HCT116 (cell line): ENCODE measurements around the gene DIS3L. TPM values are rescaled to one million over a fixed set of nuclear protein-coding genes. Genes with fewer than 3 reads are reported as not detected.

Source experiments
- ATAC-seq: fragments of 200-7000 bp; cut with Tn5 transposase; 2 replicates; pipeline ENCODE4 v1.9.1; 2020; ENCODE audit warnings: mild to moderate bottlenecking, moderate library complexity
- BruUV-seq: library from RNA; stranded (reverse); fragments of 400-500 nt; replicated peaks from 2 replicates; lab custom pipeline; 2021; lab: Mats Ljungman, UMichigan
- CTCF ChIA-PET: fragments of 300-600 bp; sonication (Branson Sonifier 250); formaldehyde crosslinking; loops from one replicate; lab custom pipeline; 2021; ENCODE audit warnings: antibody characterized with exemption; lab: Charles Lee
- POLR2A ChIA-PET: fragments of 300-600, 350-600 bp; sonication (Branson Sonifier 250); formaldehyde crosslinking; loops from one replicate; lab custom pipeline; 2021; ENCODE audit warnings: antibody characterized with exemption; lab: Charles Lee
- RAD21 ChIA-PET, 2 experiments: fragments of 300-600 bp; sonication (Branson Sonifier 250); formaldehyde crosslinking; loops; one replicate each; lab custom pipeline; 2023; ENCODE audit warnings: low total read pairs in 2 of 2; ENCODE audit not compliant: uncharacterized antibody in 2 of 2, unreplicated experiment in 2 of 2, low non-redundant PET in 1 of 2; lab: Charles Lee
- DNase-seq: peaks from one replicate; pipeline ENCODE4 v3.0.0-alpha.2; 2010; ENCODE audit warnings: low read depth, low spot score
- H2AFZ ChIP-seq: fragments of 200-600 bp; shearing (Covaris generic), sonication (generic); 2 replicates; pipeline ENCODE4 v1.6.1; 2017; ENCODE audit warnings: low read depth, mixed run types, mixed read lengths, antibody characterized with exemption, low read length; ENCODE audit not compliant: poor library complexity, severe bottlenecking
- H3K27ac ChIP-seq: 2 replicates; pipeline ENCODE4 v1.5.1; 2012; ENCODE audit warnings: low read depth, low read length
- H3K27me3 ChIP-seq: fragments of 200-600 bp; sonication (generic); 2 replicates; pipeline ENCODE4 v1.6.1; 2016; ENCODE audit warnings: mixed run types, low read length, mixed read lengths; ENCODE audit not compliant: insufficient read depth
- H3K36me3 ChIP-seq, 2 experiments: fragments of 200-500 bp in 1 of 2; fragments of 200-600 bp in 1 of 2; sonication (Bioruptor generic) in 1 of 2; sonication (generic) in 1 of 2; 2 replicates each; pipeline versions ENCODE4 v1.5.1 to v1.6.1; 2014 to 2016; ENCODE audit warnings: low read length in 2 of 2, inconsistent platforms in 1 of 2, mixed read lengths in 1 of 2, mixed run types in 1 of 2; ENCODE audit not compliant: insufficient read depth in 2 of 2, control insufficient read depth in 1 of 2
- H3K4me1 ChIP-seq, 2 experiments: fragments of 200-600 bp in 1 of 2; sonication (generic) in 1 of 2; 2 replicates each; pipeline versions ENCODE4 v1.5.1 to v1.6.1; 2012 to 2017; ENCODE audit warnings: low read length in 2 of 2, inconsistent platforms in 1 of 2, mild to moderate bottlenecking in 1 of 2, mixed read lengths in 1 of 2, mixed run types in 1 of 2, moderate library complexity in 1 of 2; ENCODE audit not compliant: insufficient read depth in 2 of 2, control insufficient read depth in 1 of 2
- H3K4me2 ChIP-seq: fragments of 200-600 bp; sonication (generic); 2 replicates; pipeline ENCODE4 v1.6.1; 2017; ENCODE audit warnings: mixed run types, low read length, mixed read lengths
- H3K4me3 ChIP-seq, 2 experiments: fragments of 200-600 bp in 1 of 2; sonication (generic) in 1 of 2; replicated peaks in 1 of 2; 2 replicates each; pipeline ENCODE4 v1.5.1; 2011 to 2016; ENCODE audit warnings: low read length in 2 of 2, control low read depth in 1 of 2, low read depth in 1 of 2, mild to moderate bottlenecking in 1 of 2, mixed read lengths in 1 of 2, mixed run types in 1 of 2
- H3K79me2 ChIP-seq: fragments of 200-600 bp; sonication (generic); 2 replicates; pipeline ENCODE4 v1.6.1; 2017; ENCODE audit warnings: mild to moderate bottlenecking, mixed run types, low read length, moderate library complexity, mixed read lengths; ENCODE audit not compliant: insufficient read depth
- H3K9ac ChIP-seq: fragments of 200-600 bp; sonication (generic); 2 replicates; pipeline ENCODE4 v1.6.1; 2016; ENCODE audit warnings: low read length, mixed read lengths
- H3K9me2 ChIP-seq: fragments of 200-600 bp; sonication (generic), shearing (Covaris generic); 2 replicates; pipeline ENCODE4 v1.6.1; 2017; ENCODE audit warnings: mixed run types, mild to moderate bottlenecking, moderate library complexity; ENCODE audit not compliant: insufficient read depth
- H3K9me3 ChIP-seq, 2 experiments: fragments of 200-500 bp in 1 of 2; fragments of 200-600 bp in 1 of 2; sonication (Bioruptor generic) in 1 of 2; sonication (generic) in 1 of 2; 2 replicates each; pipeline ENCODE4 v1.6.1; 2014 to 2017; ENCODE audit warnings: low read length in 2 of 2, mixed read lengths in 2 of 2, inconsistent platforms in 1 of 2, low read depth in 1 of 2, mild to moderate bottlenecking in 1 of 2, mixed run types in 1 of 2, moderate library complexity in 1 of 2; ENCODE audit not compliant: control insufficient read depth in 1 of 2, insufficient read depth in 1 of 2
- H4K20me1 ChIP-seq: fragments of 200-600 bp; sonication (generic), shearing (Covaris generic); 2 replicates; pipeline ENCODE4 v1.6.1; 2017; ENCODE audit warnings: mixed run types, mild to moderate bottlenecking, moderate library complexity; ENCODE audit not compliant: insufficient read depth
- CEBPB ChIP-seq: IDR thresholded peaks from 2 replicates; pipeline ENCODE4 v1.6.1; 2012; ENCODE audit warnings: low read depth
- EGR1 ChIP-seq: IDR thresholded peaks from 2 replicates; pipeline ENCODE4 v1.6.1; 2012; ENCODE audit warnings: low read depth
- EZH2phosphoT487 ChIP-seq: fragments of 200-600 bp; IDR thresholded peaks from 2 replicates; pipeline ENCODE4 v1.6.1; 2018; ENCODE audit warnings: antibody characterized with exemption, borderline replicate concordance
- JUND ChIP-seq: IDR thresholded peaks from 2 replicates; pipeline ENCODE4 v1.6.1; 2012
- RAD21 ChIP-seq: IDR thresholded peaks from 2 replicates; pipeline ENCODE4 v1.6.1; 2012; ENCODE audit warnings: low read depth, mild to moderate bottlenecking
- TCF7L2 ChIP-seq: IDR thresholded peaks from 2 replicates; pipeline ENCODE4 v1.7.0; 2011; ENCODE audit warnings: borderline replicate concordance, inconsistent platforms; ENCODE audit not compliant: insufficient read depth, insufficient read length; ENCODE audit errors: extremely low read depth
- YY1 ChIP-seq: IDR thresholded peaks from 2 replicates; pipeline ENCODE4 v1.6.1; 2011; ENCODE audit warnings: low read length, low read depth, moderate library complexity, mild to moderate bottlenecking; ENCODE audit not compliant: insufficient replicate concordance; ENCODE audit errors: extremely low read depth
- ZFX ChIP-seq: fragments of 450-650 bp; IDR thresholded peaks from 2 replicates; pipeline ENCODE4 v1.6.1; 2017
- ZNF274 ChIP-seq: fragments of 200-500 bp; sonication (Bioruptor generic); IDR thresholded peaks from 2 replicates; pipeline ENCODE4 v1.6.1; 2014; ENCODE audit warnings: mild to moderate bottlenecking, low read depth, low read length, inconsistent platforms
- intact Hi-C: fragments of 100-400 bp; cut with micrococcal nuclease; formaldehyde crosslinking; loops from 2 replicates; pipeline ENCODE4 v1.10.0; 2022
- total RNA-seq: library from RNA; stranded (reverse); gene quantifications from one replicate; pipeline ENCODE4 v1.2.1, GENCODE V29; 2021; ENCODE audit not compliant: unreplicated experiment
- TF ChIP-seq, protein P1 (sequence below): IDR thresholded peaks from 2 replicates; pipeline ENCODE4 v1.6.1; 2012
- TF ChIP-seq, protein P2 (sequence below): IDR thresholded peaks from 2 replicates; pipeline ENCODE4 v1.6.1; 2012
- TF ChIP-seq, protein P3 (sequence below), 3 experiments: fragments of 200-600 bp in 1 of 3; sonication (generic) in 1 of 3; IDR thresholded peaks in 2 of 3; conservative IDR thresholded peaks in 1 of 3; 2 replicates each; pipeline ENCODE4 v1.5.1; 2012 to 2017; ENCODE audit warnings: low read depth in 2 of 3, low read length in 2 of 3, antibody characterized with exemption in 1 of 3, borderline replicate concordance in 1 of 3, control low read depth in 1 of 3, mild to moderate bottlenecking in 1 of 3, mixed read lengths in 1 of 3, mixed run types in 1 of 3, moderate library complexity in 1 of 3; ENCODE audit not compliant: insufficient read depth in 1 of 3

Gene DIS3L
- total RNA-seq, 1 experiment from 2014 or later, result 32.2 TPM

DNA sequence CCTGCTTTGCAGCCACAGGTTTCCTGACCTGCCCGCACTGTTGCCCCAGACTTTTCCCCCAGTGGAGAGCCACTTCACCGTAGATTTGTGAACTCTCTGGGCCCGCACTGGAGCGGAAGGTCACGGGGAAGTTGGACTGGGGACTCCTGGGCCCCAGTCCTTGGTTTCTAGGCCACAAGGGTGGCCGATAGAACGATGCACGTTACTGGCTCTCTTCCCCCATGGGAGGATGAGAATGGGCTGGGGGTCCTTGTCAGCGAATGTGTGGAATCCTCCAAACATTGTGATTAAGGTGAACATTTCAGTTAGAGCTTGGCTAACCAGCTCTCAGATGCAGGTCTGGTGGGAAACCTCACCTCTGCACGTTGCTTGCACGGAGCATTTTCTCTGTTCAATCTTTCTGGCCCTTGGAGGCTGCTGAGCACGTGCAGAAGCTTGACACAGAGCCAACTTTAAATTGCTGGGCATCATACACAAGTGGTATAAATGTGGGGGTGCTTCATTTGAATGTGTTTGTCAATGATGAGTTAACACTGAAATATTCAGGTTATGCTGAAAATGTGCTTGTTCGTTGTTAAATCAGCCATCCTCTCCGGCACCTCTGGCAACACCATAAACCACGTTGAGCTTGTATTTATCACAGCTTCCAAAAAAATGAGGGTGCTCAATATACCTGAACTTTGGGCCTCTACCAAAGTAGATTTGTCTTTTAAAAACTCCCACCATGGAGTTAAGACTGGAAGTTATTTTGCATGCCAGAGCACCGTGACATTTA is 976 bp downstream of the DIS3L start:
- CTCF ChIA-PET, result interaction anchor here (2.2 kb wide), 1 partner anchor 205 kb away, joined by 7 read pairs; no protein-coding TSS in a partner anchor
- Histone ChIP-seq H3K4me1 (peaks cover 17 to 41% of the 10 kb centered on the region in 2 experiments), H3K4me2 (peak overlapping the region; percentile 98), H3K79me2 (peaks cover 32% of the 10 kb centered on the region), H3K9me3 (no peaks in the 10 kb centered on the region), H3K27me3 (no peaks in the 10 kb centered on the region), H4K20me1 (no peaks in the 10 kb centered on the region), H3K27ac (peak overlapping the region; percentile 88), H3K9ac (peak overlapping the region; percentile 80), H2AFZ (no peak overlapping the region), H3K36me3 (peaks cover 0 to 8% of the 10 kb centered on the region in 2 experiments; a peak in 1 of 4 replicates), H3K9me2 (no peaks in the 10 kb centered on the region), H3K4me3 (peak overlapping the region; percentile 67)
- ATAC-seq, result peak; percentile 35
- TF ChIP-seq EGR1 (no peak), RAD21 (0 out of 2 replicates have a peak, but pooled peaks have one; percentile 4), JUND (no peak)
- TF ChIP-seq, protein P1, sequence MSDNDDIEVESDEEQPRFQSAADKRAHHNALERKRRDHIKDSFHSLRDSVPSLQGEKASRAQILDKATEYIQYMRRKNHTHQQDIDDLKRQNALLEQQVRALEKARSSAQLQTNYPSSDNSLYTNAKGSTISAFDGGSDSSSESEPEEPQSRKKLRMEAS, result peak; percentile 64
- intact Hi-C loops, result no loop called here
- DNase-seq, result no peak
- RAD21 ChIA-PET, result no interaction called here
- POLR2A ChIA-PET, result interaction anchor here (1.1 kb wide), 1 partner anchor 11 kb away, joined by 4 read pairs; no protein-coding TSS in a partner anchor
- BruUV-seq, result TSS peak; percentile 46

DNA sequence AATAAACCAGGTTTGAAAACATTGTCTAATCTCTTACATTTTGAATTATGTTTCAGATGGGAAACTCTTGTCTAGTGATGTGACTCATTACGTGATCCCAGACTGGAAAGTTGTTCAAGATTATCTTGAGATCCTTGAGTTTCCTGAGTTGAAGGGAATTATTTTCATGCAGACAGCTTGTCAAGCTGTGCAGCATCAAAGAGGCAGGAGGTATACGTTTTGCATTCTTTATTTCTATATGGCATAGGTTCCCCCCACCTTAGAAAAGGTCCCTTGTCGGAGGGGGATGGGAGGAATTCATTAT is 1.5 kb downstream of the DIS3L start:
- DNase-seq (no peak), ATAC-seq (no peak)
- intact Hi-C loops, result no loop called here
- Histone ChIP-seq H3K9me2 (no peaks in the 10 kb centered on the region), H3K27me3 (no peaks in the 10 kb centered on the region), H3K9me3 (no peaks in the 10 kb centered on the region), H4K20me1 (no peaks in the 10 kb centered on the region), H3K79me2 (peaks cover 32% of the 10 kb centered on the region), H3K9ac (peak overlapping the region; percentile 80), H3K36me3 (peaks cover 0 to 8% of the 10 kb centered on the region in 2 experiments; a peak in 1 of 4 replicates), H2AFZ (no peak overlapping the region), H3K4me2 (peak overlapping the region; percentile 98), H3K4me3 (peak overlapping the region; percentile 67), H3K4me1 (peaks cover 17 to 41% of the 10 kb centered on the region in 2 experiments), H3K27ac (peak overlapping the region; percentile 88; the same call in 1 of the 2 replicates)
- BruUV-seq, result no TSS peak
- ChIA-PET POLR2A (interaction anchor here (1.1 kb wide), 1 partner anchor 11 kb away, joined by 4 read pairs; no protein-coding TSS in a partner anchor), CTCF (interaction anchor here (2.2 kb wide), 1 partner anchor 204 kb away, joined by 7 read pairs; no protein-coding TSS in a partner anchor), RAD21 (no interaction called here)
- TF ChIP-seq CEBPB, result no peak; the same call in 1 of the 2 replicates
- no peak for TF ChIP-seq YY1
- TF ChIP-seq, protein P1, result no peak
- TF ChIP-seq, protein P2, sequence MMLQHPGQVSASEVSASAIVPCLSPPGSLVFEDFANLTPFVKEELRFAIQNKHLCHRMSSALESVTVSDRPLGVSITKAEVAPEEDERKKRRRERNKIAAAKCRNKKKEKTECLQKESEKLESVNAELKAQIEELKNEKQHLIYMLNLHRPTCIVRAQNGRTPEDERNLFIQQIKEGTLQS, result no peak
- TF ChIP-seq EZH2phosphoT487, result no peak
- TF ChIP-seq, protein P3, sequence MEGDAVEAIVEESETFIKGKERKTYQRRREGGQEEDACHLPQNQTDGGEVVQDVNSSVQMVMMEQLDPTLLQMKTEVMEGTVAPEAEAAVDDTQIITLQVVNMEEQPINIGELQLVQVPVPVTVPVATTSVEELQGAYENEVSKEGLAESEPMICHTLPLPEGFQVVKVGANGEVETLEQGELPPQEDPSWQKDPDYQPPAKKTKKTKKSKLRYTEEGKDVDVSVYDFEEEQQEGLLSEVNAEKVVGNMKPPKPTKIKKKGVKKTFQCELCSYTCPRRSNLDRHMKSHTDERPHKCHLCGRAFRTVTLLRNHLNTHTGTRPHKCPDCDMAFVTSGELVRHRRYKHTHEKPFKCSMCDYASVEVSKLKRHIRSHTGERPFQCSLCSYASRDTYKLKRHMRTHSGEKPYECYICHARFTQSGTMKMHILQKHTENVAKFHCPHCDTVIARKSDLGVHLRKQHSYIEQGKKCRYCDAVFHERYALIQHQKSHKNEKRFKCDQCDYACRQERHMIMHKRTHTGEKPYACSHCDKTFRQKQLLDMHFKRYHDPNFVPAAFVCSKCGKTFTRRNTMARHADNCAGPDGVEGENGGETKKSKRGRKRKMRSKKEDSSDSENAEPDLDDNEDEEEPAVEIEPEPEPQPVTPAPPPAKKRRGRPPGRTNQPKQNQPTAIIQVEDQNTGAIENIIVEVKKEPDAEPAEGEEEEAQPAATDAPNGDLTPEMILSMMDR (IDR thresholded peaks at IDR 0.05 in 2 of 3, conservative IDR thresholded peaks at IDR 0.05 in 1 of 3; ENCODE audit: borderline replicate concordance in 1 of 3, insufficient read depth in 1 of 3, low read depth in 2 of 3, low read length in 2 of 3), result no peak
- TF ChIP-seq TCF7L2, result no peak
- no peak for TF ChIP-seq ZFX
- no peak for TF ChIP-seq ZNF274
